Endothelial cell of umbilical vein (primary cell): ENCODE measurements around the gene MAN2A1. TPM values are rescaled to one million over a fixed set of nuclear protein-coding genes. Genes with fewer than 3 reads are reported as not detected.

Experiments
- BruUV-seq: library from RNA; stranded (reverse); fragments of 400-500 nt; replicated peaks from 2 replicates; lab custom pipeline; 2021; lab: Mats Ljungman, UMichigan
- CTCF ChIA-PET: fragments of 300-600, 350-600 bp; sonication (Branson Sonifier 250); formaldehyde crosslinking; loops from one replicate; lab custom pipeline; 2021; ENCODE audit warnings: antibody characterized with exemption, inconsistent platforms; lab: Charles Lee
- POLR2A ChIA-PET: fragments of 300-600, 350-600 bp; sonication (Branson Sonifier 250); formaldehyde crosslinking; loops from one replicate; lab custom pipeline; 2021; ENCODE audit warnings: antibody characterized with exemption, inconsistent platforms; lab: Charles Lee
- DNase-seq: peaks from one replicate; pipeline ENCODE4 v3.0.0-alpha.2; 2011; ENCODE audit warnings: low read depth, low spot score
- FAIRE-seq: peaks from 2 replicates; lab custom pipeline; 2011; peaks lifted over from hg19 to GRCh38; lab: Jason Lieb, UNC
- H2AFZ ChIP-seq: 2 replicates; pipeline ENCODE4 v1.6.0; 2012; ENCODE audit warnings: low read depth, low read length, control low read depth, inconsistent platforms
- H3K27ac ChIP-seq: 2 replicates; pipeline ENCODE4 v1.5.1; 2011; ENCODE audit warnings: low read depth, mild to moderate bottlenecking, control low read depth, low read length, moderate library complexity; ENCODE audit not compliant: insufficient read depth
- H3K27me3 ChIP-seq, 2 experiments: 2 replicates each; pipeline versions ENCODE4 v1.6.0 to v1.6.1; 2011; ENCODE audit warnings: low read length in 2 of 2, mixed read lengths in 1 of 2; ENCODE audit not compliant: control insufficient read depth in 2 of 2, insufficient read depth in 2 of 2
- H3K36me3 ChIP-seq, 2 experiments: 2 replicates in 1 of 2; 3 replicates in 1 of 2; pipeline ENCODE4 v1.5.1; 2011; ENCODE audit warnings: low read length in 2 of 2, mild to moderate bottlenecking in 1 of 2, moderate library complexity in 1 of 2; ENCODE audit not compliant: control insufficient read depth in 2 of 2, insufficient read depth in 2 of 2; ENCODE audit errors: extremely low read depth in 1 of 2
- H3K4me1 ChIP-seq: 3 replicates; pipeline ENCODE4 v1.5.1; 2011; ENCODE audit warnings: mild to moderate bottlenecking, low read length; ENCODE audit not compliant: control insufficient read depth, insufficient read depth; ENCODE audit errors: extremely low read depth
- H3K4me2 ChIP-seq: 2 replicates; pipeline ENCODE4 v1.6.1; 2011; ENCODE audit warnings: low read length, control low read depth, mixed read lengths; ENCODE audit not compliant: insufficient read depth
- H3K4me3 ChIP-seq, 3 experiments: fragments of 200-600 bp in 1 of 3; sonication (generic), shearing (Covaris generic) in 1 of 3; replicated peaks in 1 of 3; 2 replicates each; pipeline ENCODE4 v1.5.1; 2011 to 2016; ENCODE audit warnings: control low read depth in 3 of 3, low read length in 3 of 3, mild to moderate bottlenecking in 2 of 3, inconsistent platforms in 1 of 3, low read depth in 1 of 3, moderate library complexity in 1 of 3; ENCODE audit not compliant: insufficient read depth in 1 of 3
- H3K79me2 ChIP-seq: 2 replicates; pipeline ENCODE4 v1.6.0; 2012; ENCODE audit warnings: low read length, inconsistent platforms; ENCODE audit not compliant: control insufficient read depth, insufficient read depth
- H3K9ac ChIP-seq: replicated peaks from 2 replicates; pipeline ENCODE3; 2011; ENCODE audit warnings: low read length, control low read depth; ENCODE audit not compliant: insufficient read depth; ENCODE audit errors: extremely low read depth
- H3K9me1 ChIP-seq: replicated peaks from 3 replicates; pipeline ENCODE4 v1.6.0; 2011; ENCODE audit warnings: mild to moderate bottlenecking, low read length; ENCODE audit not compliant: control insufficient read depth, insufficient read depth; ENCODE audit errors: extremely low read depth
- H3K9me3 ChIP-seq: replicated peaks from 2 replicates; pipeline ENCODE4 v1.5.1; 2012; ENCODE audit warnings: low read length, inconsistent platforms; ENCODE audit not compliant: control insufficient read depth, insufficient read depth
- H4K20me1 ChIP-seq: replicated peaks from 2 replicates; pipeline ENCODE3; 2011; ENCODE audit warnings: mild to moderate bottlenecking, low read length; ENCODE audit not compliant: control insufficient read depth, insufficient read depth; ENCODE audit errors: extremely low read depth
- EZH2 ChIP-seq: IDR thresholded peaks from 2 replicates; pipeline ENCODE4 v1.6.1; 2012; ENCODE audit warnings: borderline replicate concordance, low read depth, mild to moderate bottlenecking, moderate library complexity, low read length, inconsistent platforms; ENCODE audit not compliant: severe bottlenecking
- FOS ChIP-seq: IDR thresholded peaks from 2 replicates; pipeline ENCODE4 v1.6.1; 2011; ENCODE audit warnings: mild to moderate bottlenecking, low read length, moderate library complexity, borderline replicate concordance; ENCODE audit not compliant: insufficient read depth
- GATA2 ChIP-seq: IDR thresholded peaks from 2 replicates; pipeline ENCODE4 v1.7.0; 2011; ENCODE audit warnings: low read depth, mild to moderate bottlenecking, moderate library complexity, mixed read lengths, low read length; ENCODE audit not compliant: insufficient read length, insufficient read depth
- JUN ChIP-seq: IDR thresholded peaks from 2 replicates; pipeline ENCODE4 v1.6.1; 2011; ENCODE audit warnings: borderline replicate concordance, low read depth; ENCODE audit not compliant: insufficient read length, insufficient read depth
- MYC ChIP-seq: IDR thresholded peaks from one replicate; pipeline ENCODE4 v1.6.1; 2011; ENCODE audit warnings: mild to moderate bottlenecking, low read depth, low read length
- POLR2A ChIP-seq: IDR thresholded peaks from 2 replicates; pipeline ENCODE4 v1.6.1; 2012; ENCODE audit warnings: low read depth, mild to moderate bottlenecking, control low read depth, low read length
- POLR2AphosphoS5 ChIP-seq: IDR thresholded peaks from 2 replicates; pipeline ENCODE4 v1.6.1; 2012; ENCODE audit warnings: low read depth, mild to moderate bottlenecking, control low read depth, low read length, moderate library complexity; ENCODE audit not compliant: insufficient read depth
- dilution Hi-C: fragments of 300-500 bp; cut with MboI; formaldehyde crosslinking; loops from one replicate; pipeline ENCODE4 v1.15.0; 2019; ENCODE audit warnings: low sequenced_read_pairs; ENCODE audit not compliant: extremely low pct_ligation_motif_present
- intact Hi-C: fragments of 100-400 bp; cut with micrococcal nuclease; formaldehyde crosslinking; loops from one replicate; pipeline ENCODE4 v1.10.0; 2022
- polyA plus RNA-seq, 4 experiments: library from polyadenylated mRNA; depleted of rRNA in 3 of 4; stranded (reverse) in 3 of 4; unstranded in 1 of 4; fragments of >200 nt; gene quantifications; 2 replicates each; pipeline versions ENCODE4 v1.2.1 to v1.2.3, GENCODE V29; 2011 to 2012; ENCODE audit warnings: missing spikeins in 1 of 4
- total RNA-seq: library from RNA; stranded (reverse); gene quantifications from 2 replicates; pipeline ENCODE4 v1.2.3, GENCODE V29; 2021
- TF ChIP-seq, protein P1 (sequence below): IDR thresholded peaks from 2 replicates; pipeline ENCODE4 v1.6.1; 2011; ENCODE audit not compliant: insufficient read depth, insufficient read length
- TF ChIP-seq, protein P2 (sequence below), 2 donors: IDR thresholded peaks; 1 replicate in 1 of 2; 2 replicates in 1 of 2; pipeline ENCODE4 v1.5.1; 2011; ENCODE audit warnings: low read length in 2 of 2, mild to moderate bottlenecking in 2 of 2, moderate library complexity in 2 of 2, control low read depth in 1 of 2, inconsistent platforms in 1 of 2, low read depth in 1 of 2; ENCODE audit not compliant: insufficient read depth in 1 of 2; ENCODE audit errors: extremely low read depth in 1 of 2

MAN2A1 gene
- total and polyA plus RNA-seq, 2 donors (not counting 3 experiments of a cell fraction or from before 2014, with no cell fraction given), result 20.8 to 54.8 TPM

DNA sequence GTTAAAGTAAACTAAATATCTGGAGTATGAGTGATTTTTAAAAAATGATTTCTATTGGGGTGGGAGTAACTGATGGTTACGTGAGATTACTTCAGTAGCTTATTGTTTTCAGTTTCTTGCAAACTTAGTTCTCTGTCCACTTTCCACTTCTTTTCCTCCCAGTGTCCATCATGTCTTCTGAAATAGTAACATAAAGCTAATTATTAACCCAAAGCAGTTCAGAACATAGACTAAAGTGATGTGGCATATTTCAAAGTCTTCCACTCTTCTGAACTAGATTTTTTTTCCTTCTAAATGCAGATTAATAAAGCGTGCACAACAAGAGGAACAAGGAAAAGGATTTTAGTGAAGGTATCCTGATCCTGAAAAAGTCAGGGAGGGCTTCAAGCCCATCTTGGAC is 114.1 kb downstream of the MAN2A1 start:
- BruUV-seq, result no TSS peak
- Histone ChIP-seq H3K4me3 (no peak overlapping the region), H3K4me2 (no peak overlapping the region), H3K36me3 (no peaks in the 10 kb centered on the region), H3K9me1 (no peaks in the 10 kb centered on the region), H2AFZ (no peak overlapping the region), H3K27me3 (no peaks in the 10 kb centered on the region), H3K79me2 (no peaks in the 10 kb centered on the region), H4K20me1 (no peaks in the 10 kb centered on the region), H3K9ac (no peak overlapping the region), H3K9me3 (no peaks in the 10 kb centered on the region), H3K4me1 (no peaks in the 10 kb centered on the region), H3K27ac (no peak overlapping the region)
- intact Hi-C loops (loop anchor here (2.0 kb wide), 1 partner anchor 21 kb away; no protein-coding TSS in a partner anchor), dilution Hi-C loops (no loop called here)
- TF ChIP-seq EZH2 (no peak), FOS (no peak), GATA2 (no peak), JUN (no peak), POLR2AphosphoS5 (no peak), POLR2A (no peak), MYC (no peak)
- TF ChIP-seq, protein P1, sequence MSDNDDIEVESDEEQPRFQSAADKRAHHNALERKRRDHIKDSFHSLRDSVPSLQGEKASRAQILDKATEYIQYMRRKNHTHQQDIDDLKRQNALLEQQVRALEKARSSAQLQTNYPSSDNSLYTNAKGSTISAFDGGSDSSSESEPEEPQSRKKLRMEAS, result no peak
- TF ChIP-seq, protein P2, sequence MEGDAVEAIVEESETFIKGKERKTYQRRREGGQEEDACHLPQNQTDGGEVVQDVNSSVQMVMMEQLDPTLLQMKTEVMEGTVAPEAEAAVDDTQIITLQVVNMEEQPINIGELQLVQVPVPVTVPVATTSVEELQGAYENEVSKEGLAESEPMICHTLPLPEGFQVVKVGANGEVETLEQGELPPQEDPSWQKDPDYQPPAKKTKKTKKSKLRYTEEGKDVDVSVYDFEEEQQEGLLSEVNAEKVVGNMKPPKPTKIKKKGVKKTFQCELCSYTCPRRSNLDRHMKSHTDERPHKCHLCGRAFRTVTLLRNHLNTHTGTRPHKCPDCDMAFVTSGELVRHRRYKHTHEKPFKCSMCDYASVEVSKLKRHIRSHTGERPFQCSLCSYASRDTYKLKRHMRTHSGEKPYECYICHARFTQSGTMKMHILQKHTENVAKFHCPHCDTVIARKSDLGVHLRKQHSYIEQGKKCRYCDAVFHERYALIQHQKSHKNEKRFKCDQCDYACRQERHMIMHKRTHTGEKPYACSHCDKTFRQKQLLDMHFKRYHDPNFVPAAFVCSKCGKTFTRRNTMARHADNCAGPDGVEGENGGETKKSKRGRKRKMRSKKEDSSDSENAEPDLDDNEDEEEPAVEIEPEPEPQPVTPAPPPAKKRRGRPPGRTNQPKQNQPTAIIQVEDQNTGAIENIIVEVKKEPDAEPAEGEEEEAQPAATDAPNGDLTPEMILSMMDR (IDR thresholded peaks at IDR 0.05; ENCODE audit: extremely low read depth in 1 of 2, insufficient read depth in 1 of 2, low read depth in 1 of 2, low read length in 2 of 2), result no peak
- ChIA-PET CTCF (interaction anchor here (2.4 kb wide), 1 partner anchor 10 kb away, joined by 7 read pairs; no protein-coding TSS in a partner anchor), POLR2A (interaction anchor here (0.6 kb wide), 1 partner anchor 18 kb away, joined by 3 read pairs; no protein-coding TSS in a partner anchor)
- DNase-seq, result no peak
- FAIRE-seq, result no peak
